Coronary artery (tissue), 2 donors: ENCODE measurements around the gene GNAO1.

Experiments
- DNase-seq: peaks from one replicate; pipeline ENCODE4 v3.0.0-alpha.2; 2017; ENCODE audit warnings: low spot score
- H3K27ac ChIP-seq, 2 donors: fragments of 200-600 bp; sonication (generic); one replicate each; pipeline ENCODE4 v1.5.1; 2016 to 2019
- H3K4me3 ChIP-seq: fragments of 200-600 bp; sonication (generic); 2 replicates; pipeline ENCODE4 v1.5.1; 2016; ENCODE audit warnings: mild to moderate bottlenecking, moderate library complexity
- CTCF ChIP-seq: fragments of 200-600 bp; sonication (generic); IDR thresholded peaks from one replicate; pipeline ENCODE4 v1.5.1; 2019; ENCODE audit warnings: antibody characterized with exemption

Gene GNAO1

GRCh38 chr16:56246051-56246817, 54.9 kb downstream of the GNAO1 start:
- Histone ChIP-seq H3K4me3 (no peak overlapping the region), H3K27ac (no peak overlapping the region)
- TF ChIP-seq CTCF, result no peak
- no peak for DNase-seq

GRCh38 chr16:56247018-56247417, 55.7 kb downstream of the GNAO1 start:
- H3K4me3 ChIP-seq, result no peak overlapping the region
- no peak overlapping the region for H3K27ac ChIP-seq
- no peak for TF ChIP-seq CTCF
- no peak for DNase-seq

DNA sequence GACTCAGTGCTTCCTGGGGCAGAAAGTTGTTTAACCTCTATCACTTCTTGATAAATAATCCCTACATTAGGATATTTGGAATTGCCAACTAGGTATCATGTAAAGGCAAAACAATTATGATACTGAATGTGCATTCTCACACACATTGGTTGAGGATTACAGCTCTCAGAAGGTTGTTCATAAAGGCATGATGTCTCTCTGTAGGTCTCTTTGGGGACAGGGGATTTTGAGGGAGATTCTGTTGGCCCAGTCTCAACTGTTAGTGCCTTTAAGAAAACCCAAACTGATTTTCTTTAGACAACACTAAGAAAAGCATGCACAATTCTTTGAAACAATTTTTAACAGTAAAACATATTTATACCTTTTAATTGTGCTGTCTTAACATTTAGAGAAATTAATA, 56.5 kb downstream of the GNAO1 start:
- DNase-seq, result no peak
- no peak for TF ChIP-seq CTCF
- H3K4me3 ChIP-seq, result no peak overlapping the region
- no peak overlapping the region for H3K27ac ChIP-seq

- no peak for TF ChIP-seq CTCF
Measured at GRCh38 chr16:56252835-56253234, 61.5 kb downstream of the GNAO1 start.

GRCh38 chr16:56255904-56256303, 64.6 kb downstream of the GNAO1 start:
- no peak for DNase-seq
- H3K4me3 ChIP-seq, result no peak overlapping the region
- H3K27ac ChIP-seq, result no peak overlapping the region
- no peak for TF ChIP-seq CTCF

More at GRCh38 chr16:56252835-56253234, 61.5 kb downstream of the GNAO1 start:
- Histone ChIP-seq H3K27ac (no peak overlapping the region), H3K4me3 (no peak overlapping the region)
- DNase-seq, result no peak

DNA sequence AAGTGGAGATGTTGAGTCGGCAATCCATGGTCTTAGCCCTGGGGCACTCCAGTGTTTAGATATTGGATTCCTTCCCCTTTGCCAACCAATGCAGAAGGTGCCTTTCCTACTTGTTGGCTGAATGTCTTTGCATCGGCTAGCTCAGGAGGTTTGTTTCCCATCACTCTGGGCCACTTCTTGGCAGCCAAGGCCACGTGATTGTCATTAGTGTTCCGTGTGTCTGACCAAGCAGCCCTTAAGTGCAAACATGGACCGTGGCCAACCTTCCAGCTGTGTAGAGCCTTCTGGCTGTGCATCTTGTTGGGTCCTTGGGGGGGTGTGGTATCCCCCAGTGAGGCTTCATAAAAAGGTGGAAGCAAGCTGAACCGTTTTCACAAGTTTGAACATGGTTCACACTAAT, 66.0 kb downstream of the GNAO1 start:
- no peak for DNase-seq
- TF ChIP-seq CTCF, result no peak
- no peak overlapping the region for H3K27ac ChIP-seq
- no peak overlapping the region for H3K4me3 ChIP-seq

GRCh38 chr16:56257666-56258342, 66.5 kb downstream of the GNAO1 start:
- DNase-seq, result no peak
- TF ChIP-seq CTCF, result no peak
- H3K4me3 ChIP-seq, result no peak overlapping the region
- no peak overlapping the region for H3K27ac ChIP-seq
